Rectal smooth muscle tissue (tissue), 1 donor: ENCODE results near the gene RPN2.

Source experiments
- H3K27ac ChIP-seq: one replicate; pipeline ENCODE4 v1.7.0; 2013; ENCODE audit warnings: low read depth, low read length, inconsistent platforms
- H3K27me3 ChIP-seq: one replicate; pipeline ENCODE4 v1.7.0; 2013; ENCODE audit warnings: low read length; ENCODE audit not compliant: control insufficient read depth, insufficient read depth
- H3K36me3 ChIP-seq: one replicate; pipeline ENCODE4 v1.7.0; 2013; ENCODE audit warnings: low read length; ENCODE audit not compliant: control insufficient read depth, insufficient read depth
- H3K4me1 ChIP-seq: one replicate; pipeline ENCODE4 v1.7.0; 2013; ENCODE audit warnings: low read length; ENCODE audit not compliant: control insufficient read depth, insufficient read depth
- H3K4me3 ChIP-seq: one replicate; pipeline ENCODE4 v1.7.0; 2013; ENCODE audit warnings: low read length
- H3K9ac ChIP-seq: one replicate; pipeline ENCODE4 v1.7.0; 2013; ENCODE audit warnings: low read length

The RPN2 gene

GRCh38 chr20:37158248-37158647 lies 20.9 kb upstream of the RPN2 start:
- H3K9ac ChIP-seq: no peak overlapping the region
- H3K27ac ChIP-seq: no peak overlapping the region
- H3K4me3 ChIP-seq: no peak overlapping the region
- H3K36me3 ChIP-seq: no peaks in the 10 kb centered on the region
- H3K4me1 ChIP-seq: no peaks in the 10 kb centered on the region
- no peaks in the 10 kb centered on the region for H3K27me3 ChIP-seq

GRCh38 chr20:37160683-37161082 lies 18.4 kb upstream of the RPN2 start:
- Histone ChIP-seq H3K4me1 (no peaks in the 10 kb centered on the region), H3K4me3 (no peak overlapping the region), H3K9ac (no peak overlapping the region), H3K27me3 (no peaks in the 10 kb centered on the region), H3K36me3 (no peaks in the 10 kb centered on the region), H3K27ac (no peak overlapping the region)

- no peak overlapping the region for H3K9ac ChIP-seq
- no peak overlapping the region for H3K4me3 ChIP-seq
- no peak overlapping the region for H3K27ac ChIP-seq
- no peaks in the 10 kb centered on the region for H3K36me3 ChIP-seq
- no peaks in the 10 kb centered on the region for H3K4me1 ChIP-seq
- no peaks in the 10 kb centered on the region for H3K27me3 ChIP-seq
Measured at GRCh38 chr20:37161830-37162549, 17.1 kb upstream of the RPN2 start.

GRCh38 chr20:37162646-37163045 lies 16.5 kb upstream of the RPN2 start:
- Histone ChIP-seq H3K4me3 (no peak overlapping the region), H3K9ac (no peak overlapping the region), H3K4me1 (no peaks in the 10 kb centered on the region)

GRCh38 chr20:37163832-37164554 lies 15.1 kb upstream of the RPN2 start:
- Histone ChIP-seq H3K36me3 (no peaks in the 10 kb centered on the region), H3K27me3 (no peaks in the 10 kb centered on the region), H3K9ac (no peak overlapping the region), H3K27ac (no peak overlapping the region), H3K4me1 (no peaks in the 10 kb centered on the region), H3K4me3 (no peak overlapping the region)

More at GRCh38 chr20:37162646-37163045, 16.5 kb upstream of the RPN2 start:
- H3K27me3 ChIP-seq: no peaks in the 10 kb centered on the region
- H3K27ac ChIP-seq: no peak overlapping the region
- no peaks in the 10 kb centered on the region for H3K36me3 ChIP-seq

GRCh38 chr20:37165031-37165430 lies 14.1 kb upstream of the RPN2 start:
- no peaks in the 10 kb centered on the region for H3K4me1 ChIP-seq
- no peak overlapping the region for H3K4me3 ChIP-seq
- no peak overlapping the region for H3K9ac ChIP-seq
- H3K27me3 ChIP-seq: no peaks in the 10 kb centered on the region
- H3K36me3 ChIP-seq: no peaks in the 10 kb centered on the region
- no peak overlapping the region for H3K27ac ChIP-seq

- no peaks in the 10 kb centered on the region for H3K36me3 ChIP-seq
- H3K4me1 ChIP-seq: no peaks in the 10 kb centered on the region
- no peak overlapping the region for H3K4me3 ChIP-seq
- H3K9ac ChIP-seq: no peak overlapping the region
- no peak overlapping the region for H3K27ac ChIP-seq
- H3K27me3 ChIP-seq: no peaks in the 10 kb centered on the region
Measured at GRCh38 chr20:37166867-37167266, 12.3 kb upstream of the RPN2 start.

- no peak overlapping the region for H3K27ac ChIP-seq
- no peak overlapping the region for H3K4me3 ChIP-seq
- no peak overlapping the region for H3K9ac ChIP-seq
- peaks cover 2% of the 10 kb centered on the region for H3K4me1 ChIP-seq
- H3K36me3 ChIP-seq: no peaks in the 10 kb centered on the region
- no peaks in the 10 kb centered on the region for H3K27me3 ChIP-seq
Measured at GRCh38 chr20:37172836-37173235, 6.3 kb upstream of the RPN2 start.

GRCh38 chr20:37179683-37180524 lies 774 bp downstream of the RPN2 start:
- Histone ChIP-seq H3K4me3 (peak overlapping the region; percentile 92), H3K27me3 (no peaks in the 10 kb centered on the region), H3K4me1 (peaks cover 13% of the 10 kb centered on the region), H3K27ac (peak overlapping the region; percentile 99), H3K36me3 (peaks cover 5% of the 10 kb centered on the region), H3K9ac (peak overlapping the region; percentile 87)

- Histone ChIP-seq H3K4me3 (no peak overlapping the region), H3K9ac (no peak overlapping the region), H3K36me3 (peaks cover 13% of the 10 kb centered on the region), H3K4me1 (peaks cover 3% of the 10 kb centered on the region), H3K27ac (no peak overlapping the region), H3K27me3 (no peaks in the 10 kb centered on the region)
Measured at GRCh38 chr20:37185686-37186085, 6.6 kb downstream of the RPN2 start.

- Histone ChIP-seq H3K4me1 (peaks cover 10% of the 10 kb centered on the region), H3K36me3 (peaks cover 13% of the 10 kb centered on the region), H3K4me3 (no peak overlapping the region), H3K9ac (no peak overlapping the region), H3K27ac (no peak overlapping the region), H3K27me3 (no peaks in the 10 kb centered on the region)
Measured at GRCh38 chr20:37188787-37189186, 9.7 kb downstream of the RPN2 start.

- Histone ChIP-seq H3K27me3 (no peaks in the 10 kb centered on the region), H3K4me1 (peaks cover 10% of the 10 kb centered on the region), H3K4me3 (no peak overlapping the region), H3K9ac (no peak overlapping the region), H3K36me3 (peaks cover 10% of the 10 kb centered on the region), H3K27ac (no peak overlapping the region)
Measured at GRCh38 chr20:37189416-37190016, 10.4 kb downstream of the RPN2 start.
